ENCODE data around the gene LIX1L.
A peak's percentile ranks its signal among the peaks of the same experiment; 100 is the strongest.

The LIX1L gene

DNA sequence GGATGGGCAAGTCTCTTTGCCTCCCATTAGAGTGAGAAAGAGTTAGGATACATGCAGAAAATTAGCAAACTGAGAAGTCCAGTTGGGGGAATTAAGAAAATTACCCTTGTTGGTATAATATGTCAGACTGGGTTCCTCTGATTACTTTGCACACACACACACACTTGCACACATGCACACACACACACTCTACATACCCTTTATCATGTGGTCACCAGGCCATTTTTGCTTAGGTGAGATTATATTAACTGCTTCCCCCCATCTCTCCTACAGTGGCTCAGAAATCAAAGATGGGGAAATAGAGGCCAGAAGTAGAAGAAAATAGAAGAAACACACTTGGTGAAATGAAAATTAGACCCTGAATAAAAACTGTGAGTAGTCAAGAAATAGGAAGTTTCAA lies 917 bp upstream of the LIX1L start:
- no peak overlapping the region for H3K4me3 ChIP-seq (ENCODE audit: low read depth, low read length)
- no peak for TF ChIP-seq CTCF (IDR thresholded peaks at IDR 0.05; ENCODE audit: insufficient read depth, low read depth, low read length, missing control alignments)

DNA sequence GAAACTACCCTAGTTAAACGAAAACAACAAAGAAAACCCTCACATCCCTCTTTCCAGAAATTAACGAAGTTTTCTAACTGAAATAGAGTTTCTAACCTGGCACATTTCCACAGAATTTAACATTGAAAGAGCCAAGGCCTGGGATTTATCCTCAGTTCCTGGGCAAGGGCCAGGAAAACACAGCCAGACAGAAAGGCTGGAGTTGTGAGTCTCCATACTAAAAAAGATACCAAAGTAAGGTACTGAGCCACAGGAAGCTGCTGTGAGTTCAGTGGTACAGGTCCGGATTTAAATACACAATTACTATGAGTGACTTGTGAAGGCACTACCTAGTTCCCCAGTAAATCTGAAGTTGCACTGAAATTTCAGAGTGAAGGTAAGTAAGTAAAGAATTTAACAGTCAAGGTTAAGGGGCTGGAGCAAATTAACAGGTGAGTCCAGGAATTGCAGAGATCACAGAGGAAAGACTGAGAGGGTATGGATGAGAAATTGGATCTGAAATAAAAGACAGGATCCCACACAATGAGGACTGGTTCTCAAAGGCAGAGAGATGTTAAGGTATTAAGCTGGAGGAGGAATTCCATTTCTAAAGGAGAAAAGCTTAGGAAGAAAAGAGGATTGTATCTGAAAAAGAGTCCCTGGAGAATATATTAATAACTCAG lies 905 bp downstream of the LIX1L start:
- TF ChIP-seq CTCF (IDR thresholded peaks at IDR 0.05; ENCODE audit: insufficient read depth, low read depth, low read length, missing control alignments): no peak
- peak overlapping the region; percentile 80 for H3K4me3 ChIP-seq (ENCODE audit: low read depth, low read length)
- peak; percentile 48 for DNase-seq (ENCODE audit: low read depth)

More for the DNA sequence above, 917 bp upstream of the LIX1L start:
- DNase-seq (ENCODE audit: low read depth): no peak

GRCh38 chr1:145956361-145956760 lies 1.5 kb downstream of the LIX1L start:
- no peak for TF ChIP-seq CTCF (IDR thresholded peaks at IDR 0.05; ENCODE audit: insufficient read depth, low read depth, low read length, missing control alignments)
- DNase-seq (ENCODE audit: low read depth): no peak
- H3K4me3 ChIP-seq (ENCODE audit: low read depth, low read length): peak overlapping the region; percentile 80

- no peak for DNase-seq (ENCODE audit: low read depth)
- TF ChIP-seq CTCF (IDR thresholded peaks at IDR 0.05; ENCODE audit: insufficient read depth, low read depth, low read length, missing control alignments): no peak
- no peak overlapping the region for H3K4me3 ChIP-seq (ENCODE audit: low read depth, low read length)
These were observed 2.4 kb downstream of the LIX1L start for GRCh38 chr1:145955436-145955835.

DNA sequence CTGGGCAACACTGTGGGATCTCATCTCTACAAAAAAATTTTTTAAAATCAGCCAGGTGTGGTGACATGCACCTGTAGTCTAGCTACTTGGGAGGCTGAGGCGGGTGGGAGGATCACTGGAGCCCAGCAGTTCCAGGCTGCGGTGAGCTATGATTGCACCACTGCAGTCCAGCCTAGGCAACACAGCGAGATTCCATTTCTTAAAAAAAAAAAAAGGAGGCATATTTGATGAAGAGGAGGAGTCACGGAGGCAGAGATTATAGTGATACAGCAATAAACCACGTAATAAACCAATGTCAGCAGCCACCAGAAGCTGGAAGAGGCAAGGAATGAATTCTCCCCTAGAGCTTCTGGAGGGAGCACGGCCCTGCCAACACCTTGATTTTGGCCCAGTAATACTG lies 4.0 kb downstream of the LIX1L start:
- DNase-seq (ENCODE audit: low read depth): no peak
- no peak for TF ChIP-seq CTCF (IDR thresholded peaks at IDR 0.05; ENCODE audit: insufficient read depth, low read depth, low read length, missing control alignments)
- no peak overlapping the region for H3K4me3 ChIP-seq (ENCODE audit: low read depth, low read length)

GRCh38 chr1:145952903-145953302 lies 4.9 kb downstream of the LIX1L start:
- DNase-seq (ENCODE audit: low read depth): no peak
- H3K4me3 ChIP-seq (ENCODE audit: low read depth, low read length): no peak overlapping the region
- TF ChIP-seq CTCF (IDR thresholded peaks at IDR 0.05; ENCODE audit: insufficient read depth, low read depth, low read length, missing control alignments): no peak

DNA sequence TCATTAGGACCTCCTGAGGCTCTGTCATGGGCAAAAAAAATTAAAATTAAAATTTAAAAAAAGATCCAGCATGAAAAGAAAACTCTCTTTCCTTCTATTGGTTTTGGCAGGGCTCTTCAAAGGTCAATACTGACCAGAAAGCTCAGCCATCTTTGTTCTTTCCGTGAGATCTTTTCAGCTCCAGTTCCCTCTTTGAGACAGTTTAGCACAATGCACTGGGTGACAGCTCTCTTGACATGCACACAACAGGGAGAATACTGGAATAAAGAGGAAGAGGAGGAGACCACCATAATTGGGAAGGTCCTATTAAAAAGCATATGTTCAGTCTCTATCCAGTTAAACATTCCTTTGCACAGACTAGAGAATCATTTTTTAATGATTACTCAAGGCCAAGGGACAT lies 6.3 kb downstream of the LIX1L start:
- no peak for DNase-seq (ENCODE audit: low read depth)
- no peak for TF ChIP-seq CTCF (IDR thresholded peaks at IDR 0.05; ENCODE audit: insufficient read depth, low read depth, low read length, missing control alignments)
- no peak overlapping the region for H3K4me3 ChIP-seq (ENCODE audit: low read depth, low read length)
